ENCODE measurements around the gene NRF1.

Gene NRF1

GRCh38 chr7:129773871-129774270 is 162.4 kb downstream of the NRF1 start:
- TF ChIP-seq TEAD4 (IDR thresholded peaks at IDR 0.05) (no peak), REST (IDR thresholded peaks at IDR 0.05; ENCODE audit: low read depth) (no peak), RAD21 (IDR thresholded peaks at IDR 0.05; ENCODE audit: low read depth) (no peak), FOXM1 (IDR thresholded peaks at IDR 0.05; ENCODE audit: borderline replicate concordance, low read depth) (no peak), EP300 (IDR thresholded peaks at IDR 0.05; ENCODE audit: borderline replicate concordance) (no peak), TCF12 (IDR thresholded peaks at IDR 0.05; ENCODE audit: low read depth) (no peak), YY1 (IDR thresholded peaks at IDR 0.05; ENCODE audit: low read depth) (no peak), NFIC (IDR thresholded peaks at IDR 0.05) (no peak), CEBPB (IDR thresholded peaks at IDR 0.05) (no peak), USF1 (IDR thresholded peaks at IDR 0.05) (no peak), EGR1 (IDR thresholded peaks at IDR 0.05) (no peak), TAF1 (IDR thresholded peaks at IDR 0.05; ENCODE audit: low read depth) (no peak), ZBTB7A (IDR thresholded peaks at IDR 0.05; ENCODE audit: low read depth) (no peak)

GRCh38 chr7:129774359-129774758 is 162.8 kb downstream of the NRF1 start:
- no peak for TF ChIP-seq EGR1 (IDR thresholded peaks at IDR 0.05)
- no peak for TF ChIP-seq ZBTB7A (IDR thresholded peaks at IDR 0.05; ENCODE audit: low read depth)
- TF ChIP-seq TAF1 (IDR thresholded peaks at IDR 0.05; ENCODE audit: low read depth): no peak
- no peak for TF ChIP-seq FOXM1 (IDR thresholded peaks at IDR 0.05; ENCODE audit: borderline replicate concordance, low read depth)
- no peak for TF ChIP-seq RAD21 (IDR thresholded peaks at IDR 0.05; ENCODE audit: low read depth)
- no peak for TF ChIP-seq YY1 (IDR thresholded peaks at IDR 0.05; ENCODE audit: low read depth)
- TF ChIP-seq NFIC (IDR thresholded peaks at IDR 0.05): no peak
- no peak for TF ChIP-seq TEAD4 (IDR thresholded peaks at IDR 0.05)
- TF ChIP-seq CREB1 (IDR thresholded peaks at IDR 0.05; ENCODE audit: low read depth): no peak
- no peak for TF ChIP-seq MAX (IDR thresholded peaks at IDR 0.05)
- no peak for TF ChIP-seq REST (IDR thresholded peaks at IDR 0.05; ENCODE audit: low read depth)

- TF ChIP-seq NFIC (IDR thresholded peaks at IDR 0.05) (no peak), TAF1 (IDR thresholded peaks at IDR 0.05; ENCODE audit: low read depth) (no peak), MAX (IDR thresholded peaks at IDR 0.05) (no peak), TCF12 (IDR thresholded peaks at IDR 0.05; ENCODE audit: low read depth) (no peak), REST (IDR thresholded peaks at IDR 0.05; ENCODE audit: low read depth) (no peak), CEBPB (IDR thresholded peaks at IDR 0.05) (no peak), EP300 (IDR thresholded peaks at IDR 0.05; ENCODE audit: borderline replicate concordance) (no peak), USF1 (IDR thresholded peaks at IDR 0.05) (no peak)
Measured at GRCh38 chr7:129774871-129775694, 163.6 kb downstream of the NRF1 start.

GRCh38 chr7:129775695-129776361 is 164.3 kb downstream of the NRF1 start:
- no peak for TF ChIP-seq NFIC (IDR thresholded peaks at IDR 0.05)
- no peak for TF ChIP-seq TCF12 (IDR thresholded peaks at IDR 0.05; ENCODE audit: low read depth)
- no peak for TF ChIP-seq MAX (IDR thresholded peaks at IDR 0.05)
- TF ChIP-seq ZBTB7A (IDR thresholded peaks at IDR 0.05; ENCODE audit: low read depth): no peak
- no peak for TF ChIP-seq TEAD4 (IDR thresholded peaks at IDR 0.05)
- TF ChIP-seq TAF1 (IDR thresholded peaks at IDR 0.05; ENCODE audit: low read depth): no peak
- no peak for TF ChIP-seq CREB1 (IDR thresholded peaks at IDR 0.05; ENCODE audit: low read depth)
- no peak for TF ChIP-seq FOXM1 (IDR thresholded peaks at IDR 0.05; ENCODE audit: borderline replicate concordance, low read depth)
- no peak for TF ChIP-seq EGR1 (IDR thresholded peaks at IDR 0.05)
- TF ChIP-seq REST (IDR thresholded peaks at IDR 0.05; ENCODE audit: low read depth): no peak
- TF ChIP-seq EP300 (IDR thresholded peaks at IDR 0.05; ENCODE audit: borderline replicate concordance): no peak
- TF ChIP-seq USF1 (IDR thresholded peaks at IDR 0.05): no peak
- no peak for TF ChIP-seq YY1 (IDR thresholded peaks at IDR 0.05; ENCODE audit: low read depth)
- no peak for TF ChIP-seq RAD21 (IDR thresholded peaks at IDR 0.05; ENCODE audit: low read depth)

All from Ishikawa (cell line).